Gastroesophageal sphincter (tissue), 4 donors: ENCODE measurements around the gene OGDH. TPM values are rescaled to one million over a fixed set of nuclear protein-coding genes. Genes with fewer than 3 reads are reported as not detected.

Experiments used
- ATAC-seq: fragments of 150-250 bp; one replicate; pipeline ENCODE4 v1.9.1; 2016; ENCODE audit warnings: mild to moderate bottlenecking, moderate library complexity
- H3K27ac ChIP-seq, 4 donors: fragments of 200-600 bp; sonication (generic) in 3 of 4; 1 replicate in 3 of 4; 2 replicates in 1 of 4; pipeline ENCODE4 v1.5.1; 2016 to 2019
- H3K27me3 ChIP-seq: fragments of 200-600 bp; sonication (generic); one replicate; pipeline ENCODE4 v1.5.1; 2019
- H3K36me3 ChIP-seq, 2 donors: fragments of 200-600 bp; sonication (generic); one replicate each; pipeline ENCODE4 v1.5.1; 2019; ENCODE audit warnings: control low read depth in 1 of 2
- H3K4me1 ChIP-seq, 3 donors: fragments of 200-600 bp; sonication (generic); 1 replicate in 2 of 3; 2 replicates in 1 of 3; pipeline ENCODE4 v1.5.1; 2016 to 2019; ENCODE audit warnings: control low read depth in 2 of 3
- H3K4me3 ChIP-seq, 2 donors: fragments of 200-600 bp; sonication (generic); one replicate each; pipeline ENCODE4 v1.5.1; 2019; ENCODE audit warnings: mild to moderate bottlenecking in 1 of 2, moderate library complexity in 1 of 2
- H3K9me3 ChIP-seq, 3 donors: fragments of 200-600 bp; sonication (generic); one replicate each; pipeline ENCODE4 v1.5.1; 2017 to 2019; ENCODE audit warnings: control low read depth in 2 of 3
- CTCF ChIP-seq, 4 experiments: fragments of 200-600 bp in 2 of 4; fragments of 450-650 bp in 2 of 4; sonication (generic) in 1 of 4; IDR thresholded peaks; one replicate each; pipeline ENCODE4 v1.5.1; 2017 to 2019; ENCODE audit warnings: antibody characterized with exemption in 4 of 4, mild to moderate bottlenecking in 2 of 4, moderate library complexity in 2 of 4
- EP300 ChIP-seq: sonication (generic); formaldehyde crosslinking; IDR thresholded peaks from one replicate; pipeline ENCODE4 v1.6.1; 2017; ENCODE audit warnings: antibody characterized with exemption, mild to moderate bottlenecking
- POLR2A ChIP-seq, 2 donors: fragments of 450-650 bp; IDR thresholded peaks; one replicate each; pipeline ENCODE4 v1.6.1; 2017; ENCODE audit warnings: antibody characterized with exemption in 2 of 2, mild to moderate bottlenecking in 2 of 2, moderate library complexity in 1 of 2
- POLR2AphosphoS5 ChIP-seq: sonication (generic); formaldehyde crosslinking; IDR thresholded peaks from one replicate; pipeline ENCODE4 v1.6.1; 2017; ENCODE audit warnings: antibody characterized with exemption
- WGBS, 2 donors: methylation state at CpG; one replicate each; pipeline ENCODE4 v1.1.5; 2018; ENCODE audit warnings: low coverage in 1 of 2; 5-methylcytosine and 5-hydroxymethylcytosine counted together
- total RNA-seq, 4 donors: library from RNA; depleted of rRNA; stranded (reverse); fragments of >200 nt; gene quantifications; one replicate each; pipeline ENCODE4 v1.1.0, GENCODE V29; 2016

OGDH gene
- total RNA-seq, 4 donors from 2014 or later: 112 to 222 (median 137) TPM

DNA sequence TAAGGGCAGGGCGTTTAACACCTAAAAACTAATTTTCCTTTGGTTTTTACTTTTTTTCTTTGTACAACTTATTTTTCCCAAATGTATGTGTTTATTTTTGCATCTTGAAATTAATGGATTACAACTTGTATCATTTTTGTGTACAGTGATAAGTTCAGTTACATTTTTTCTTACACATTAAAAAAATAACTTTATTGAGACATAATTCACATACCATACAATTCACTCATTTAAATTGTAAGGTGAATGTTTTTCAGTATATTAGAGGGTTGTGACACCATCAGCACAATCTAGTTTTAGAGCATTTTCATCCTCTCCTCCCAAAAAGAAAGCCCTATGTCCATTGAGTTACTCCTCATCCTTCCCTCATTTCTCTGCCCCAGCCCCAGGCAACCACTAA lies 11.6 kb downstream of the OGDH start:
- TF ChIP-seq EP300: no peak
- no peak for TF ChIP-seq POLR2AphosphoS5
- no peak for TF ChIP-seq CTCF (IDR thresholded peaks at IDR 0.05)
- no peak for TF ChIP-seq POLR2A (IDR thresholded peaks at IDR 0.05)
- Histone ChIP-seq H3K36me3 (peaks cover 0 to 7% of the 10 kb centered on the region in 2 donors), H3K9me3 (no peaks in the 10 kb centered on the region), H3K4me3 (no peak overlapping the region), H3K27ac (no peak overlapping the region), H3K4me1 (peaks cover 0 to 81% (median 19%) of the 10 kb centered on the region in 3 donors), H3K27me3 (no peaks in the 10 kb centered on the region)
- no peak for ATAC-seq
- WGBS, 2 donors: 75% methylated on average over 1 of the region's 1 CpG; no CpG with 5 or more reads in 1 of the 2 donors

DNA sequence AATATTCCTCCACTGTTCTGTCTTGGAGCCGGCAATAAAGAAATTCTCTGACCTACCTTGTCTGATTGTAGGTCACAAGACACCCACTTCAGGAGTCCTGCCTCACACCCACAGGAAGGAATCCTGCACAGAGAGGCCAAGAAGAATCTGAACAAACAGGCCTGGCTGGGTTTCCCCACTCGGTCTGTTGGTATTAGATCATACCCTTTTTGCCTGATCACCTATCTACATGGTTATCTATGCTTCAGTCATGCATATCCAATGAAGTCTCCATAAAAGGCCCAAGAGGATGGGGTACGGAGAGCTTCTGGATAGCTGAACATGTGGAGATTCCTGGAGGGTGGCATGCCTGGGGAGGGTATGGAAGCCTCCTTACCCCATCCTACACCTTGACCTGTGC lies 12.3 kb downstream of the OGDH start:
- TF ChIP-seq POLR2AphosphoS5 (no peak), CTCF (IDR thresholded peaks at IDR 0.05) (no peak), POLR2A (IDR thresholded peaks at IDR 0.05) (no peak), EP300 (no peak)
- Histone ChIP-seq H3K27ac (no peak overlapping the region), H3K4me3 (no peak overlapping the region), H3K9me3 (no peaks in the 10 kb centered on the region), H3K27me3 (no peaks in the 10 kb centered on the region), H3K4me1 (peaks cover 0 to 87% (median 20%) of the 10 kb centered on the region in 3 donors), H3K36me3 (peaks cover 0 to 7% of the 10 kb centered on the region in 2 donors)
- no peak for ATAC-seq
- 41 to 65% methylated on average over 2 of the region's 3 CpGs for WGBS, 2 donors

GRCh38 chr7:44621034-44621749 lies 14.8 kb downstream of the OGDH start:
- WGBS, 2 donors: 67 to 87% methylated on average over 7 to 9 of the region's 11 CpGs
- peaks cover 0 to 76% (median 17%) of the 10 kb centered on the region in 3 donors for H3K4me1 ChIP-seq
- TF ChIP-seq POLR2AphosphoS5 (no peak), POLR2A (IDR thresholded peaks at IDR 0.05) (no peak), CTCF (IDR thresholded peaks at IDR 0.05) (no peak), EP300 (no peak)
- peak overlapping the region in 3 of 4 donors; percentile 36 to 67 (median 59) for H3K27ac ChIP-seq
- H3K9me3 ChIP-seq: no peaks in the 10 kb centered on the region
- H3K27me3 ChIP-seq: no peaks in the 10 kb centered on the region
- peak; percentile 85 for ATAC-seq
- H3K4me3 ChIP-seq: no peak overlapping the region
- peaks cover 0 to 26% of the 10 kb centered on the region in 2 donors for H3K36me3 ChIP-seq

GRCh38 chr7:44621750-44622103 lies 15.3 kb downstream of the OGDH start:
- Histone ChIP-seq H3K36me3 (peaks cover 0 to 32% of the 10 kb centered on the region in 2 donors), H3K27me3 (no peaks in the 10 kb centered on the region), H3K27ac (peak overlapping the region in 3 of 4 donors; percentile 36 to 67 (median 59)), H3K4me1 (peaks cover 0 to 79% (median 17%) of the 10 kb centered on the region in 3 donors), H3K9me3 (no peaks in the 10 kb centered on the region), H3K4me3 (no peak overlapping the region)
- ATAC-seq: no peak
- TF ChIP-seq POLR2AphosphoS5: no peak
- TF ChIP-seq EP300: no peak
- TF ChIP-seq POLR2A (IDR thresholded peaks at IDR 0.05): no peak
- no peak for TF ChIP-seq CTCF (IDR thresholded peaks at IDR 0.05)
- WGBS, 2 donors: 86 to 100% methylated on average over 2 to 5 of the region's 5 CpGs
